GM18520 (cell line): Measurements from ENCODE around the gene MFSD6.
"Not testable (repeated sequence)": the region's sequence is repeated elsewhere in the genome, so short reads cannot be mapped to it uniquely, and the experiment has no call there.

ENCODE experiments used
- ATAC-seq: cut with Tn5 transposase; IDR thresholded peaks from one replicate; pipeline ENCODE4 v1.9.1; 2021; ENCODE audit not compliant: unreplicated experiment

MFSD6 gene

DNA sequence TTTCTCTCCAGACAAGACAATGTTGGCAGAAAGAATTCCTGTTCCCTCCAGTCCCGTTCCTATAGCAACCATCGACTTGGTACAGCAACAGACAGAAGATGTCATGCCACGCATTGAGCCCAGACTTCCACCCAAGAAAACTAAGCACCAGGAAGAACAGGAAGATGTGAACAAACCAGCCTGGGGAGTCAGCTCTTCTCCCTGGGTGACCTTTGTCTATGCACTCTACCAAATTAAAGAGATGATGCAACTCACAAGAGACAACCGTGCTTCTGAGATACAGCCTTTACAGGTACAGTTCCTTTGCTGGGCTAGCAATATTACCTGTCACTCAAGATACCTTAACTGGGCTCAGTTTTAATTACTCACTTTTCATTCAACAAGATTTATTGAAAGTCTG lies 89.3 kb downstream of the MFSD6 start:
- ATAC-seq: no peak

DNA sequence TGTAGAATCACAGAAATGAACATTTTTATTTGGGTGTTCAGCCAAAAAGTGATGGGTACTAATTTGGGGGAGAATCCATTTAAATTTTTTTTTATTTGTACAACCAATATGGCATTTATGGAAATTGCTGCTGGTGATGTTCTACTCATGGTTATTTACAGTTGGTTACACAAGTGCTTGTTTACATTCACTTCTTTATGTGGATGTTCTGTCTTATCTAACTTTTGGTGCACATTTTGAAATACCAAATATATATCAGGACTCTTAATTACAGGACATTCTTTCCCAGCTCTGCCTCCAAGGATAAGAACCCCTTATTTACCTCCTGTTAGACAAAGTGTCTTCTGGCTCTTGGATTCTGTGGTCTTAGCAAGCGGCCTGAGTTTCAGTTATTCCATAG lies 91.1 kb downstream of the MFSD6 start:
- no peak for ATAC-seq

DNA sequence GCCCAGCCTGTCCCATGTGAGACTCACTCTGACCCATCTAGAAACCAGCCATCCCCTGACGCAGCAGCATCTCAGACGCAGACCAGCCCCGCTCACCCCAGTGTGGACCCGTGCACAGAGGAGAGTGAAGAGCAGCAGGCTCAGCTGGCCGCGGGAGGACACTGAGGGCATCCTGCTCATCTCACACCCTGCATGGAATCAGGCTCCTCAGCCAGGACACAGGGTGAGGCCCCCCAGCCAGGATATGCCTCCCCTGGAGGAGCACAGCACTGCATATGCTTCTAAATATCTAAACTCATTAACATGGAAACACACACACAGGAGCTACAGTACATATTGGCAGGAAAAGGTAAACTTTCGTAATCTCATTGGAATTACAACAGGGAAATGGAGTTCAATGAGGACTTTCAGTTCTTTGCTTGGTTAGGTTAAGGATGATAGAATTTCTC lies 91.9 kb downstream of the MFSD6 start:
- no peak for ATAC-seq

DNA sequence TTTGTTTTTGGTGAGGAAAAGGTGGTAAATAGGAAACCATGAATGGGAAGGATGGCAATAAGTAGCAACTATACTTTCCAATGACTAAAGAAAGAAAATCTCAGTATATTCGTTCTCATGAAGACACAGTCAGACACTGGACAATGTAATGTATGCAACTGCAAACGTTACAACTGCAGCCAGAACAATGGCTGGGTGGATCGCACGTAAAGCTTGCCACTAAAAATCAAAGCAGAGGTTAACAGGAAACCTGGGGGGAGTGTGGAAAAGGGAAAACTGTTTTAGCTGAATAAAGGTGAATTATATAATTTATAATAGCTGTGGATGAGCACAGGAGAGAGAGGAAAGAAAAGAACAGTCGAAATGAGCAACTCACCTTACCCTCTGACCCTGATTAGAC lies 93.1 kb downstream of the MFSD6 start:
- no peak for ATAC-seq

DNA sequence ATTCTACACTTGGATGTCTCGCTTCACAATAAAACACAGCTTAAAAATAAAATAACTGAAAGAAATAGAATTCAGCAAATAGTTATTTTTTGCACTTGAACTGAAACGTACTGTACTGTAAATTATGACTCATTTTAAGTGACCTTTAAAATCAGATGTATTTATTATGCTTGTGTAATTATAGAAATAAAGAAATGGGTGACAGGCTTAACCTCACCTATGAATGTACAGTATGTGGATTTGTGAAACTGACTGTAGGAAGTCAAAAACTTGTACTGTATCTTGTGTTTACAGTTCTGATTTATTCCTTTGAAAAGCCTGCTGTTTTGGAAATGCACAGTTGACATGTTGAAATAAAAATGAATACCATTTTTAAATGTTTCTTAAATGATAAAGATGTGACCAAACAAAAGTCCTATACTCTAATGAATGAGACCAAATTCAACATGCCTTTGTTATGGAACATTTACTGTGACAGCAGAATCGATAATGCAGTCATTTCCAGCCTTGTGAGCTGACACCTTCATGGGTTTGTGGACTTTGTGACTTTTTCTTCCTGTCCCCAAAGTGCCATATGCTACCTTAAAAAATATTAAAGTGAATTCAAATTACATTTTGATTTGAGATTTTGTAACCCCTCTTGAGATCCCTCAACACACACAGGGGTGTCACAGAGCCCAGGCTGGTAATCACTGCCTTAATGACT lies 93.7 kb downstream of the MFSD6 start:
- no peak for ATAC-seq

DNA sequence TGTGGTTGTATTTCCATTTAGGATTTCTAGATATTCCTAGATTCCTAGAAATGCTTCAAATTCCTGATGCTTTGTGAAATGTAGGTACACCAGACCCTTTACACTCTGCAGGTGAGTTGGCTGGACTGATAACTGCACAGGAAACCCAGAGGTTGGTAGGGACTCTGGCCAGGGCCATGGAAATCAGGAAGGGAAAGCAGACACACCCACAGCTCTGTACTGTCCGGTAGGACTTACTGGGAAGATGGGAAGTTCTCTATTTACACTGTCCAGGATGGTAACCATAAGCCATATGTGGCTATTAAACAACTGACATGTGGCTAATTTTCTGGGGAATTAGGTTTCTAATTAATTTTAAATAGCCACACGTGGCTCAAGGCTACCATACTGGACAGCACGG lies 94.9 kb downstream of the MFSD6 start:
- no peak for ATAC-seq

DNA sequence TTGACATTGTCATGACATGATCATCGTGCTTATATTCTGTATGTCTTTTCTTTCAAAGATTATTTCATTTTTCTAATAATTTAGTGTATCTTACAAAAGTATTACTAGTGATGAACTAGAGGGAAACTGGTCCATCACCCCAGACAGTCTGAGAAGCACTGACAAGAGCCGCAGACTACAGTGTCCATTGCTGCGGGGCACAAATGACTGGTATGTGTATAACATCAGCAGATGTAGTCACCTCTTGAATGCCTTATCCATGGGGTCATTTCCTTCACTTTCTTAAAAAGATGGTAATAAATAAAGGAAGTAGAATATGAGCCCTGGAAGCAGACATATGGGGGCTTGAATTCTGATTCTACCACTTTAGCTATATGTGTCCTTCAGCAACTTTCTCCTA lies 96.8 kb downstream of the MFSD6 start:
- no peak for ATAC-seq

DNA sequence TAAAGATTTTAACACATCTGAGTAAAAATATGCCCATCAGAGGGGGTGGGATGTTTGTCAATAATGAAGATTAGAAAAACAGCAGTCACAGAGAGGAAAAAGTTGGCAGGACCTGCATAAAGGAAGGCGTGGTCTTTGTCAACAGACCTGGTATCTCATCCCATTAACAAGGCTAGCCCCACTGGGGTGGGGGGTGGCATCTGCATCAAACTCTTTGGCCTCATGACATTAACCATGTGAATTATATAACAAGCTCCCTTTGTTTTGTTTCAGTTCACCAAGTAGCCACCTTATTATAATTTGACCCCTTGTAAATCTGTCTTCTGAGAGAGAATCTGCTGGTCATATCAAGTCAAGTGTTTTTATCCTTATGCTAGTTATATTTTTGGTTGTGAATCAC lies 97.5 kb downstream of the MFSD6 start:
- ATAC-seq: no peak

DNA sequence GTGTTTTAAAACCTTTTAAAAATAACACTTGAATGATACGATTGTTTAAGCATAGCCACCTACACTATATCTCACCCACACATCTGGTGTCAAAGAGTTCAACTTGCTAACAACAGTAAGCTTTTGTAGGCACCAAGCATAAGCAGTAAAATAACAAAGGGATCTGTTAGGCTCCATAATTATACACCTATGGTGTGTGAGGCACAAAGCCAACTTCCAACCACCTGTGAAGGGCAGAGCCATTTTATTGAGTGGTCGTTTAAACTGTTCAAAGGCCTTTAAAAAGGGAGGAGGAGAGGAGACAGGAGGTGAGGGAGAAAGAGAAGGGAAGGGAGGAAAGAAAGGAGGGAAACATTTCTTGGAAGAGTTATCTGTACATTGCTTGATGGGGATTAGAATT lies 98.5 kb downstream of the MFSD6 start:
- no peak for ATAC-seq

DNA sequence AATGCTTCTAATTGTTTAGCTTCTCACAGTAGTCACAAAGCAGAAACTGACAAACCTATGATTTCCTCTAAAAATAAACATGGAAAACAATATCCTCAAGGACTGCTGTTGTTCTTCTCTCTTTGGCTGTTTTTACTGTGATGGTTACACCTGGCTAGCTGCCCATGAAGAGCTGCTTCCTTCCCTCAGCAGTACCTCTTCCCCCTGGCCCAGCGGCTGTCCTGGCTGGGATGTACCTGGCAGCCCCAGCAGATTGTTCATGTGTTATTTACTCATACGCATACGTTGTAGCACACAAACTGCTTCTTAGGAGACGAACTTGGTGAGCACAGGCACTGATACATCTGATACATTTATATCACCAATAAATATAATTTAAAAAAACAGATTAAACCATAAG lies 99.0 kb downstream of the MFSD6 start:
- ATAC-seq: no peak

DNA sequence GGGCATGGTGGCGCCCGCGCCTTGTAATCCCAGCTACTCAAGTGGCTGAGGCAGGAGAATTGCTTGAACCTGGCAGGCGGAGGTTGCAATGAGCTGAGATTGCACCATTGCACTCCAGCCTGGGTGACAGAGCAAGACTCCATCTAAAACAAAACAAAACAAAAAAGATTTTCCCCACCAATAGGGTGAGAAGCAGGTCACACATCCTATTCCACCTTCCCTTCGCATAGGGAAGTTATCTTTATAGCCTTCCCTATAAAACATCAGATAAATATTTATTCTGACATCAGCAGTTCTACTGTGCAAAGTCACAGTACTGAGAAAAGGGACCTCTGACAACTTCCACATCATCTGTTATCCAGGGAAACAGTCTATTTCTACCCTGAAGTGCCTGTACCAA lies 101.7 kb downstream of the MFSD6 start:
- ATAC-seq: not testable (repeated sequence)

DNA sequence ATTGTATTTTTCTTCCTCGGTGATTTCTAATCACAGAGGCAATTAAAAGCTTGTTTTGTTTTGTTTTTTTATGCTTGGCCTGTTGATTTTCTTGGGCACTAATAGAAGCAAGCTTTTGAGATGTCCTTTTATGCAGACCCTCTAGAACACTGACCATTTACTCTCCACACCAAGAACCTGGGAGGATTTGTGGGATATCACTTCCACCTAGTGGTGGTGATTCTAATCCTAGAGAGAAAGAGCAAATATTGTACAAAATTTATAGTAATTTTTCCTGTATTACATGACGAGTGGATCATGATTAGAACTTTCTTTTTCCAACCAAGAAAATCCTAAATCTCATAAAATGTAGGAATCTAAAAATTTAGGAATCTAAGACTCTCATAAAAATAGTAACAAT lies 102.9 kb downstream of the MFSD6 start:
- ATAC-seq: no peak

DNA sequence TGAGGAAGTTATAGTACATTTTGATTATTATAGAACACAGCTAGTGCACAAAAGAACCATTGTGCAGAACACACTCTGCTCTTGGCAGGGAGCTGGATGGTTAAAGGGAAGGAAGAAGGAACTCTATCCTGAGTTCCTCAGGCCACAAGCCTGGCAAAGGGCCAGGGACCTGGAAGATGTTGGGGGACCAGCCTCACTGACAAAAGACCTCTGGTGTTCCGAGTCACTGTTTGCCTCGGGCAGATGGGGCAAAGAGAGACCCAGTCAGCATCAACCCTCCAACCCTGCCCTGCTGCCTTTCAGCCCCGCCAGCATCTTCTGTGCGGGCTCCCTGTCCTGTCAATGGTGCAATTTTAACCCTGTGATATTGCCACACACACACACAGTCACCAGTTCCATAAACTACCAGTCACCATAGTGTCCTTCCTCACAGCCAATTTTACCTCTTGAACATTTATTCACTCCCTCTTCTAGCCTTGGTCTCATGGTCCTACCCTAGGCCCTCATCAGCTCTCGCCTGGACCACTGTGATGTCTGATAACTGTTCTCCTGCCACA lies 104.5 kb downstream of the MFSD6 start:
- no peak for ATAC-seq

DNA sequence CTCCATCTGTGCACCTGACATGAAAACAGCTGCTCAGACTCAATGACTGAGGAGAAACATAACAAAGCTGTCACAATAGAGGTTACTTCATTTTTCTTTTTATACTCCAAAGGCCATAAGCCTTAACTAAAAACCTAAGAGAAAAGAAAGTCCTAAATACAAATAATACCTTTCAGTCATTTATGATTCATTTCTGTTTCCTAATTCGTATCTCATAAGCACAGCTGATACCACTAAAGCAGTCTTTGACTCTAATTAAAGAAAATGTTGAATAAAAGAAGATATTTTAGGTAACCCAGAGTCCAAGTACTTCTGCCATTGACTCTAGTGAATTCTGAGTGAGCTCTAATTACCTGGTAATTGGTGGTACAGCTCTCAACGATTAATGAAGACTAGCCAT lies 105.7 kb downstream of the MFSD6 start:
- ATAC-seq: no peak

DNA sequence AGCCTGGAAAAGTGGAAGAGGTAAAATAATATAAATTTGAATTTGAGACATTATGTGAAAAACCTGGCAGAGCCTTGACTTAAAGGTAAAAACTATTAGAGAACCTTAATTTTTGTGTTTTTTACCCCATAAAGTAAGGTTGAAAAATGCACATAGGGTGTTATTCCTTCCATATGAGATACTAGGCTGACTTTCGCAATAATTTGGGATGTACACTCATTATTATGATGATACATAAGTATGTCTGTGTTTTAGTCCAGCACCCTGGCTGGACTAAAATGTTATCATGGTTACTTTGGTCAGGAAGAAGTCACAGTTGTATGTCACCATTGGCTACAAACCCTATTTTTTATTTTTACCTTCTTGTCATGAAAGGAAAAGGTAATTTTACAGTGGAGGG lies 106.5 kb downstream of the MFSD6 start:
- no peak for ATAC-seq

DNA sequence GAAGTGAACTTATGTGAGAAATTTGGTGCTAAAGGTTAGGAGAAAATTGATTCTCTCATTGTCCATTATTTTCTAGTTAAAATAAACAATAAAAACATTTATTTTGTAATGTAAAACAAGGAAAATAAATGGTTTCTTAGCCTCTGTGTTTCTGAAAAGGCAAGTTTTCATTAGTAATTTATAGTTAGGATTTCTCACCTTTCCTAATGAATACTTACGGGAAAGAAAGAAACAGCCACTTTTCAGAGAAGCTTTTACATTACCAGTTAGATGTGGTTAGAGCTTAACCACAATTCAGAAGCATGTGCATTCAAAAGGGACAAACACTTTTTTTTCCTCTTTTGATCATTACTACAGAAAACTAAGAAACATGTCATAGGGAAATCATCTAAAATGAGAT lies 107.5 kb downstream of the MFSD6 start:
- no peak for ATAC-seq

DNA sequence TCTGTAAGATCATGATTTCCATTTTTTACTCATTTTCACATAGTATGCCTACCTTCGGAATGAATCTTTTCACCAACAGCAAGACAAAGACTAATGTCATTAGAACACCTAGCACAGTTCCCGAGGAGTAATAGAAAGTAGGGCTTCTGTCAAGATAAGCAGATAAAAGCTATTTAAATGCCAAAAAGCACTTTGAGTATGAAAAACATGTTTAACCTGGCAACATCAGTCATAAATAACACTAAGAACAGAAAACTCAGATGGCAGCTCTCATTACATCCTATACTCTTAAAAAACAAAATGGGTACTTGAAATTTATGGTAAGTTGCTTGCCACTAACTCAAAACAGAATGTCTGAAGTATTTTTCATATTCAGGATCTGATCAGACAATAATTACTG lies 109.3 kb downstream of the MFSD6 start:
- no peak for ATAC-seq

DNA sequence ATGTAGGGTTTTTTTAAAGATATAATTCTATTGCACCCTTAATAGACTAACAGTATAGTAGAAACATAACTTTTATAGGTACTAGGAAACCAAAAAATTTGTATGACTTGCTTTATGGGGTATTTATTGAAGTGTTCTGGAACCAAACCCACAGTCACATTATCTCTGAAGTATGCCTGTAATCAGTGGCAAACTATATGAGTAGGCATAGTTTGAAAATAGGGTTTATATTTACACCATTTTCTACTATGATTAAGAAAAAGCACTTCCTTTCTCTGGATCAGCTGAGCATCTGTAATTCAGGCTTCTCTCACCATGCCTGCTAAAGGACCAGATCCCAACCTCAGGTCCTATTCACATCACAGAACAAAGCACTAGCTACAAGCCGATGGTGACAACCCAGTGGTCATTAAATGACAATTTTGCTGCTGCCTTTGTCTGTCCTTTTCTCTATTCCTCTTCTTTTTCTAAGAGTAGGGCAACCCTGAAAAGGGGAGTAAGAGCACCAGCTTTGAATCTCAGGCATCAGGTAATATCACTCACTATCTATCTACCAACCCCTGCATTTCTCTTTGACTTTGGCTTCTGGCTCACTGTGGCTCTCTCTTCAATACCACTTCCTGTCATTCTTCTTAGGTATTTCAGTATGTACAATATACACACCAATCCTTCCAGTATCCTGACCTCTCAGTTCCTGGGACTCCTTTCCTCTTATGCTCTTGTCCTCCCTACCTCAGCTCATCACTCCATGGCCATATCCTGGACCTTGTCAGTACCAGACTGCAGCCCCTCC lies 112.0 kb downstream of the MFSD6 start:
- ATAC-seq: no peak

DNA sequence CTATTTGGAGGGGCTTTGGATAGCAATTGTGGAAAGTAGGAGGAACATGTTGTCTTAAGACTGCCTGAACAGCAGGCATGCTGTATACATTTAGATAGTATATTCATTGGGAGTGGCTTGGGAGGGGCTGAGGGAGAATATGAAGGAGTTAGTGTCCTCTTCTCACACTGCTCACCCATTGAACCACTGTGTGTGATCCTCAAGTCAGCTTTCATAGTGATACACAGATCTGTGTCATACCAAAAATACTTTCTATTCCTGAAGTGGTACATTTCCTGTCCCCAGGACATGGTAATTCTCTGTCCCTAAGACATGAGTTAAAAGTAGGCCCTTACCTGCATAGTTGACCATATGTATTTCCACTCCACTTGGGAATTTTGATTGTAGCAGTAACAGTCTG lies 116.8 kb downstream of the MFSD6 start:
- ATAC-seq: no peak

DNA sequence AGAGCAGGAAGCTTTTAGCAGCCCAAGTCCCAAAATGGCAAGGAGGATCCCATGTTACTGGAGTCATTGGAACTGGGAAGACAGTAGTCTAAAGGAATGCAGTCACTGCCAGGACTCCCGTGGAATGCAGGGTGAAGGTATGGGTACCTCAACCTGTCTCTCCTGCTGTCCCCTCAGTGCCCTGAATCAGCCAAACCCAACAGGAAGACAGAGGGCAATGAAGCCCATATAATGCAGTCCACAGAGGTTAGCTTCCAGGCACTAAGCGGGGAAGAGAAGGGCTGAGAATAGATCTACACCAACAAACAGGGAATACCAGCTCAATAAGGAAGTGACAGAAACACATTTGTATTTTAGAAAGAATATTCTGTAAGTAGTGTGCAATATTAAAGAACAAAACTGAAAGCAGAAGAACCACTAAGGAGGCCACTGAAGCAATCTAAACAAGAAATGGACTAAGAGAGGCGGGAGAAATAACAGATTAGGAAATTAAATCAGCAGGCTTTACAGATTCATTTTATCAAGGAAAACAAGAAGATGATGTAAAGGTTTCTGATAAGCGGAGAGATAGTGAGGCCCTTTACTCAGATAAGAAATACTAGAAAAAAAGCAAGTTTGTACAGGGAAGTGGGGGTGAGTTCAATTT lies 118.1 kb downstream of the MFSD6 start:
- ATAC-seq: no peak

DNA sequence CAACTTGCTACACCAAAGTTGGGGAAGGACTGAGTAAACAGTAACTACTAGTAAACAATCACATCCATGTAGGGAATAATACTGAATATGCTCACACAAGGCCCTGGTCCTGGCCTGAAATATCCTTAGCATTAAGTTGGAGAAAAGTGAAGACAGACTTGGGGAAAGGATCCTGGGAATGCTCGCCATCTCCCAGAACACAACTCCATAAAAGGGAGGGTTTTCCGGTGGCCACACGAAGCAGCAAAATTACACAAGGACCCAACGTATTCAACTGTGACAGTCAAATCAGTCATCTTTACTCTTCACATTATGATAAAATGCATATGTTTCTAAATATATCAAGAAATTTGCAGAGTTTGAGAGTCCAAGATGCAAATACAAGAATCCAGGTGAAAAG lies 119.1 kb downstream of the MFSD6 start:
- ATAC-seq: no peak

DNA sequence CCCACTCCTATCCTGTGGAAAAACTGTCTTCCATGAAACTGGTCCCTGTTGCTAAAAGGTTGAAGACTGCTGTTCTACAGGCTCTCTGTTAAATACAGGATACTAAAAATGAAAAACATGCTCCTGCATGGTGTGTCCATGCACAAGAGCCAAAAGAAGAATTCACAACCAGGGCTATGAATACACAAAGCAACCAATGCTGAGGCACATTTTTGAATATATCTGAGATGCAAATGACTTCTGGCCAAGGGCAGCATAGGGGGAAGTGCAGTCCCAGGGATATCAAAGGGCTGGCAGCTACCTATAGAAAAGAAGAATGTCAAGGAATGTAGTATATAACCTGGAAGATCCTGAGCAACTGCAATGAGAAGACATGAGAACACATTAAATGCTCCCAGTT lies 119.8 kb downstream of the MFSD6 start:
- ATAC-seq: no peak
